NCI-H1436 treated with DMSO at 0.1 percent for 48 hours (cell line): ENCODE results near the gene ZNF423.
A peak's percentile ranks its signal among the peaks of the same experiment; 100 is the strongest.
"Not testable (repeated sequence)": the region's sequence is repeated elsewhere in the genome, so short reads cannot be mapped to it uniquely, and the experiment has no call there.

Experiments used
- DNase-seq: peaks from one replicate; lab custom pipeline; 2025; lab: John Stamatoyannopoulos, UW

ZNF423 gene

GRCh38 chr16:49583911-49584310 lies 272.0 kb downstream of the ZNF423 start:
- no peak for DNase-seq

- no peak for DNase-seq
These were observed 274.1 kb downstream of the ZNF423 start for GRCh38 chr16:49581630-49582298.

DNA sequence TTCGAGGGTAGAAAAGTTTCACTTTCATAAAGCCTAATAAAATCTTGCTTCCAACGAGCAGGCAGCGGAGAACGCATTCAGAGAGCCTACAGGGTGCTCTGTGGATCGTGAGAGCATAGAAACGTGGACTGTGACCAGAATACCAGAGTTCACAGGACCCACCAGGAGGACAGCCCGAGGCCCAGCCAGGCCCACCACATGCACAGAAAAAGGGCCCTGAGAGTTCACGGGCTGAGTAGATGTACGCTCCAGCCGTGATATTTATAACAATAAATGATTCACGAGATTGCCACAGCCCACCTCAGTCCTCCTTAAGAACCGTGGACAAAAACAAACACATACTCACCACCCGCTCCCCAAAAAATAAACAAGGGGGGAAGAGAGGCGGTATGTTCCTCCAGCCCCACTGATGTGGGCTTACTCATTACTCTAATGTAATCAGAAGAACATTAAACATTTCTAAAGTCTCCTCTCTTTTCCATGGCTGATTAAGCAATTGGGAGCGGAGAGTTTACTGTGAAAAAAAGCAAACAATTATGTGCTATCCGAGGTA lies 275.1 kb downstream of the ZNF423 start:
- DNase-seq, result no peak

- DNase-seq, result no peak
These were observed 277.4 kb downstream of the ZNF423 start for GRCh38 chr16:49578435-49579024.

GRCh38 chr16:49578018-49578417 lies 277.9 kb downstream of the ZNF423 start:
- no peak for DNase-seq

GRCh38 chr16:49576941-49577340 lies 279.0 kb downstream of the ZNF423 start:
- DNase-seq, result no peak

DNA sequence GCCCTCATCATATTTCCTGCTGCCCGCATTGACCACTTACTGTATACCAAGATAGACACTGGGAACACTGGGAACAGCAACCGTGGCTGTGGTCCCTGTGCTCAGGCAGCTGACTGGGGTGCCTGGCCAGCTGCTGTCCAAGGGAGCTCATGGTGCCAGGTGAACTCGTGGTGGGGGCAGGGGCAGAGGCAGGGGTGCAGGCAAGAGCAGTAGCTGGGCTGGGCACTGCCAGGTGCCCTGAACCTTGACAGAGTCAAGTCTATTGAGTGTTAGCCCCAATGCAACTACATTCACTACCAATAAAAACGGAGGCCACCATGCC lies 279.8 kb downstream of the ZNF423 start:
- DNase-seq, result no peak

GRCh38 chr16:49575346-49576172 lies 280.4 kb downstream of the ZNF423 start:
- DNase-seq, result no peak

DNA sequence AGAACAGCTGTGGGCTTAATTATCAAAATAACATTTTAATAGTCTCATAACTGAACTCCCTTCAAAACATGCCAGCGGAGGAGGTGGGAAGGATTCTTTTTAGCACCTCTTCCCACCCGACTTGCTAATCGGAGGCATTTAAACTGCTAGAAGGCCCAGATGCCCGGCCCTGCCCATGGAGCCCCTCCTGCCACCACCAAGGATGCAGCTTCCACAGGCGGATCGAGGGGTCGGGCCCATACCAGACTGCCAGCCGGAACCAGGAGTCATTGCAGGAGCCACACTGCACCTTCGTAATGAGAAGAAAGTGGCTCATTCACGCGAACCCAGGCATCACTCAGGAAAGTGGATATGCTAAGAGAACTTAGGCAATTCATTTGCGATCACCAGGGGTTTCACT lies 281.1 kb downstream of the ZNF423 start:
- DNase-seq, result no peak

DNA sequence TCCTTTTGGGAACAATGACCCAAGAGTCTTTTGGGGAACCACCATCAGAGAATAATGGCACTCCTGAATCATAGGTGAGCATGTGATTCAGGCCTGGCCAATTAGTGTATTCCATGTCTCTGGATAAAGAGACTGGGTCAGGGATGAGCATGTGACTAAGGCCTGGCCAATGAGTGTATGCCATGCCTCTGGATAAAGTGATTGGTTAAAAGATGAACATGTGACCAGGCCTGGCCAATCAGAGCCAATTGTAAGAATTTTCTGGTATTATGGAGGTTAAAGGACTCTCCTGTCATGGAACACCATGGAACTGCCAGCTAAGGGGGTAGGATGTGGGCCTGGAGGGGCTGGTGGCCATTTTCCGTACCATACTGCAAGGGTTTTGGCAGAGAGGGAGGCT lies 288.0 kb downstream of the ZNF423 start:
- DNase-seq, result no peak

DNA sequence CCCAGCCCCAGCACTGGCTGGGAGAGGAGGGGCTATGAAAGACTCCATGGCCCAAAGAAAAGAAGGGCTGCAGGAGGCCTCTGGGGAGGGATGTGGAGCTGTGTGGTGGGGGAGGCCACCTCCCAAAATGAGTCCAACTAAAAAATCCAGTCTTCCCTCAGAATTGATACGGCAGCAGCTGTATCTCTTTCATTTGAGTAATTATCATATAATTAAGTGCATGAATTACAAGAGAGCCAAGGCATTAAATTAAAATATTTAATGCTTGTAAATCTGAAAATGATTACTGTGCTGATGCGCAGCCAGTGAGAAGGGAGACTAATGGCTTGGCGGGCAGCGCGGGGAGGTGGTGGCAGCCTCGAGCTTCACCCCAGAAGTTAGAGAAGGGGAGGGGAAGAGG lies 289.5 kb downstream of the ZNF423 start:
- DNase-seq, result no peak

DNA sequence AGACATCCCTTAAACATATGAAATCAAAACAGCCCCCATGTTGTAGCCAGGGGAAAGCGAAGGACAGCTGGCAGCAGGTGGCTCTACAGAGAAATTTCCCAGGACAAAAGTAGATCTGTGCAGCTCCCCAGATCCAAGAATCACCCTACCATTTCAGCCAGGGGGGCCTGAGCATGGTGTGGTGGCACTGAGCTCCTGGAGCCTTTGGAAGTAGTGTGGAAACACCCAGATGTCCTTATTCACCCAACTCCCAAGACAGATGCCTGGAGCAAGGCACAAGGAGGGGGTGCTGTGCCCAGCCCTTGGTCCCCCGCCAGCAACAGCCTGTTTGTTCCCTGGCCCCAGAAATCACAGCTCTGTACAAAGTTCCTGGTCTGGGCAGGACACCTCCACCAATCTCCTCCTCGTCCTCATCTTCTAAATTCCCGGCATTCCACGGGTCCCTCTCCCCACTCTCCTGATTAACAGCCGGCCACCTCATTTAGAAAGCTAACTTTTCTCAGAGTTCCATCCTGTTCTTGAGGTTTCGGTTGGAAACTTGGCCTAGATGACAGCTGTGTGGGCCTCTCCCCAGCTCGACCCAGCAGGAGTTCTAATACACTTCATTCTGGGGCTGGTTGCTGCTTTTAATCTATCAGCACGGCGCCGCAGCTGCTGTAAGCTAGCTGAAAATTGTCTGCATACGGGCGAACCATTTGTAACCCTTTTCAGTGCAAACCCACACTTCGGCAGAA lies 291.2 kb downstream of the ZNF423 start:
- no peak for DNase-seq

- no peak for DNase-seq
These were observed 292.2 kb downstream of the ZNF423 start for GRCh38 chr16:49563666-49564065.

GRCh38 chr16:49562894-49563293 lies 293.0 kb downstream of the ZNF423 start:
- DNase-seq, result not testable (repeated sequence)

GRCh38 chr16:49562228-49562627 lies 293.7 kb downstream of the ZNF423 start:
- no peak for DNase-seq

GRCh38 chr16:49560004-49560830 lies 295.7 kb downstream of the ZNF423 start:
- no peak for DNase-seq

- DNase-seq, result no peak
These were observed 296.7 kb downstream of the ZNF423 start for GRCh38 chr16:49559242-49559641.

- DNase-seq, result no peak
These were observed 297.5 kb downstream of the ZNF423 start for GRCh38 chr16:49558451-49558850.

- peak; percentile 53 for DNase-seq
These were observed 299.1 kb downstream of the ZNF423 start for GRCh38 chr16:49556606-49557446.

DNA sequence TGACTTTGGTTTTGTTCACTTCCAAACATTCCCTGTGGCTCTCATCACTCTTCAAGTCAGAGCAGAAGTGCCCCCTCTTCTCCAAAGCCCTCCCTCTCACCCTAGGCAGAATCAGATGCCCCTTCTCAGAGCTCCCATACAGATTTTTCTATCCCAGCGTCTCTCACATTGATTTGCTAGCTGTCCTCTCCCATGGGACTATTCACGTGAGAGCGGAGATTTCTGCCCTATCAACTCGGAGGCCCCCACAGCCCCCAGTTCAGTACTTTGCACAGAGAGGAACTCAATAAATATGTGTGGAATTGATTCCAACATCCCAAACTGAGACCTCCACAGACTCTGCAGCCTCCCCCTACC lies 299.7 kb downstream of the ZNF423 start:
- no peak for DNase-seq

DNA sequence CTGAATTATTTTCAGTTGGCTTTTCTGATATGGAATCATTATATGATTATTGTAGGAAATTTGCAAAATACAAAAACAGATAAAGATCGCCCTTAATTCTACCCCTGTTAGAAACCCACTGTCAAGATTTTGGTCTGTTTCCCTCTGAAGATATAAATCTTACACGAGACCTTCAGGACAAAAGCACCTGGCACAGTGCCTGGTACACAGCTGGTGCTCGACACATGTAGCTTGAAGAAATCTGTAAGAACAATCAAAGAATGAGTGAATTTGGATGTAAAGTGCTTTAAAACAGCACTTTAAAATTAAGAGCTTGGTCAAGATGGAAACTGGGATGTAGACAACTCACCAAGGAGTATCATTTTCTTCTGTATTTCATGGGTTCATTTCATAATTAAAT lies 301.2 kb downstream of the ZNF423 start:
- no peak for DNase-seq
